Testis (tissue), 2 donors: ENCODE measurements around the gene C3orf22.

Experiments
- CTCF ChIP-seq, 3 experiments: fragments of 450-650 bp in 2 of 3; fragments of 200-600 bp in 1 of 3; sonication (generic) in 1 of 3; IDR thresholded peaks; one replicate each; pipeline ENCODE4 v1.5.1; 2016 to 2019; ENCODE audit warnings: antibody characterized with exemption in 3 of 3, mild to moderate bottlenecking in 2 of 3, moderate library complexity in 1 of 3
- POLR2A ChIP-seq: fragments of 450-650 bp; IDR thresholded peaks from one replicate; pipeline ENCODE4 v1.6.1; 2017; ENCODE audit warnings: antibody characterized with exemption, mild to moderate bottlenecking, moderate library complexity

- TF ChIP-seq CTCF (IDR thresholded peaks at IDR 0.05) (no peak), POLR2A (no peak)
Measured at GRCh38 chr3:126570103-126570541, 11.4 kb upstream of the C3orf22 start.
